ENCODE results near the gene PRR18.

DNA sequence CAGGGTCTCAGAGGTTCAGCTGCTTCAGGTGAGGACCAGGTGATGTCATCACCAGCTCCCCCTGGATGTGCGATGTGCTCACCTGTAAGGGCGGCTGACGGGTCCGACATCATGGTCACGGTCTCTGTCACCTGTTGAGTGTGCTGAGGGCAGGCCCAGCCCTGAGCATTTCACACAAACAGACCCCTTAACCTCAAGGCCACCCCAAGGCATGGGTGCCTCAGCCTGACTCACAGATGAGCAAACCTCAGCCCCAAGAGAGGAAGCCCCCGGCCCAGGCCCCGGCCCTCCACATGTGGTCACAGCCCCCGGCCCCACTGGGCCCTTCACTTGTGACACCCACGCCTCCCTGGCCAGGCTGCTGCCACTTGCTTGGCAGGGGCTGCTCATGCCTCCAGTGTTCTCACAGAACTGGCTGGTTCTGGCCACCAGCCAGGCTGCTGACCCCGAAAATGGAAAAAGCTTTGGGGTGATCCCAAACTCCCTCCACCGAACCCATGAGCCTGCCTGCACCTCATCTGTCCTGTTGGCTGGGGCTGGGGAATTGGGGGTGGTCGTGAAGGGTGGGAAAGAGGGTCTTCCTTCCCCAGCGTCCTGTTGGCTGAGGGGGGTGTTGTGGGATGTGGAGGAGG is 33.3 kb downstream of the PRR18 start:
- TF ChIP-seq, protein P1, sequence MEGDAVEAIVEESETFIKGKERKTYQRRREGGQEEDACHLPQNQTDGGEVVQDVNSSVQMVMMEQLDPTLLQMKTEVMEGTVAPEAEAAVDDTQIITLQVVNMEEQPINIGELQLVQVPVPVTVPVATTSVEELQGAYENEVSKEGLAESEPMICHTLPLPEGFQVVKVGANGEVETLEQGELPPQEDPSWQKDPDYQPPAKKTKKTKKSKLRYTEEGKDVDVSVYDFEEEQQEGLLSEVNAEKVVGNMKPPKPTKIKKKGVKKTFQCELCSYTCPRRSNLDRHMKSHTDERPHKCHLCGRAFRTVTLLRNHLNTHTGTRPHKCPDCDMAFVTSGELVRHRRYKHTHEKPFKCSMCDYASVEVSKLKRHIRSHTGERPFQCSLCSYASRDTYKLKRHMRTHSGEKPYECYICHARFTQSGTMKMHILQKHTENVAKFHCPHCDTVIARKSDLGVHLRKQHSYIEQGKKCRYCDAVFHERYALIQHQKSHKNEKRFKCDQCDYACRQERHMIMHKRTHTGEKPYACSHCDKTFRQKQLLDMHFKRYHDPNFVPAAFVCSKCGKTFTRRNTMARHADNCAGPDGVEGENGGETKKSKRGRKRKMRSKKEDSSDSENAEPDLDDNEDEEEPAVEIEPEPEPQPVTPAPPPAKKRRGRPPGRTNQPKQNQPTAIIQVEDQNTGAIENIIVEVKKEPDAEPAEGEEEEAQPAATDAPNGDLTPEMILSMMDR (conservative IDR thresholded peaks at IDR 0.05): no peak
- no peak for TF ChIP-seq ZFX (IDR thresholded peaks at IDR 0.05)

All from C4-2B (cell line).